Frontal cortex (tissue), 4 donors: ENCODE measurements around the gene FOXO1. TPM values are rescaled to one million over a fixed set of nuclear protein-coding genes. Genes with fewer than 3 reads are reported as not detected.
A peak's percentile ranks its signal among the peaks of the same experiment; 100 is the strongest.
"Not testable (repeated sequence)": the region's sequence is repeated elsewhere in the genome, so short reads cannot be mapped to it uniquely, and the experiment has no call there.

Experiments used
- DNase-seq, 2 donors: peaks; one replicate each; pipeline ENCODE4 v3.0.0; 2012; ENCODE audit warnings: low spot score in 2 of 2
- FAIRE-seq: peaks from 2 replicates; lab custom pipeline; 2012; peaks lifted over from hg19 to GRCh38; lab: Jason Lieb, UNC
- total RNA-seq: library from RNA; depleted of rRNA; stranded (reverse); fragments of >200 nt; gene quantifications from one replicate; pipeline ENCODE4 v1.2.3, GENCODE V29; 2014
- donor health status: control.
- donor health status: control.
- donor health status: control.

FOXO1 gene
- 9.8 TPM for total RNA-seq

GRCh38 chr13:40666045-40666932 is at the start of gene FOXO1:
TSS of gene FOXO1 (minus strand) at chr13:40666641. CDS start at chr13:40666212, 429 bp downstream.
- DNase-seq (peak; percentile 98 to 99), FAIRE-seq (no peak)

GRCh38 chr13:40714433-40714832 is 48.0 kb upstream of the FOXO1 start:
- not testable (repeated sequence) for FAIRE-seq, DNase-seq

- no peak for FAIRE-seq
- no peak for DNase-seq
Measured at GRCh38 chr13:40706439-40706838, 40.0 kb upstream of the FOXO1 start.

- FAIRE-seq: no peak
Measured at GRCh38 chr13:40697711-40698110, 31.3 kb upstream of the FOXO1 start.

GRCh38 chr13:40694426-40694825 is 28.0 kb upstream of the FOXO1 start:
- no peak for FAIRE-seq
- DNase-seq: no peak

More at GRCh38 chr13:40697711-40698110, 31.3 kb upstream of the FOXO1 start:
- no peak for DNase-seq

- no peak for FAIRE-seq
- DNase-seq: no peak
Measured at GRCh38 chr13:40692946-40693345, 26.5 kb upstream of the FOXO1 start.

GRCh38 chr13:40688781-40689180 is 22.3 kb upstream of the FOXO1 start:
- FAIRE-seq (no peak), DNase-seq (no peak)

- FAIRE-seq (peak; percentile 96), DNase-seq (no peak)
Measured at GRCh38 chr13:40682449-40683240, 16.2 kb upstream of the FOXO1 start.

GRCh38 chr13:40681341-40682146 is 15.1 kb upstream of the FOXO1 start:
- FAIRE-seq (no peak), DNase-seq (no peak)

- DNase-seq (no peak), FAIRE-seq (no peak)
Measured at GRCh38 chr13:40680659-40681323, 14.3 kb upstream of the FOXO1 start.

- no peak for FAIRE-seq
- no peak for DNase-seq
Measured at GRCh38 chr13:40679480-40679985, 13.1 kb upstream of the FOXO1 start.

- FAIRE-seq: no peak
- no peak for DNase-seq
Measured at GRCh38 chr13:40677064-40677463, 10.6 kb upstream of the FOXO1 start.

GRCh38 chr13:40676007-40676406 is 9.6 kb upstream of the FOXO1 start:
- DNase-seq (no peak), FAIRE-seq (no peak)

GRCh38 chr13:40673414-40673813 is 7.0 kb upstream of the FOXO1 start:
- FAIRE-seq (no peak), DNase-seq (no peak)

- no peak for FAIRE-seq
- DNase-seq: no peak
Measured at GRCh38 chr13:40672765-40673397, 6.4 kb upstream of the FOXO1 start.

- FAIRE-seq: no peak
- DNase-seq: no peak
Measured at GRCh38 chr13:40671956-40672764, 5.7 kb upstream of the FOXO1 start.

GRCh38 chr13:40670307-40670706 is 3.9 kb upstream of the FOXO1 start:
- DNase-seq (no peak), FAIRE-seq (no peak)

- no peak for DNase-seq
- FAIRE-seq: no peak
Measured at GRCh38 chr13:40668335-40668734, 1.9 kb upstream of the FOXO1 start.
